SH-SY5Y (cell line): ENCODE measurements around the gene KLHDC1.

Experiments used
- GATA2 ChIP-seq: IDR thresholded peaks from 2 replicates; pipeline ENCODE4 v1.6.1; 2011; ENCODE audit warnings: mild to moderate bottlenecking, low read depth, low read length
- GATA3 ChIP-seq: IDR thresholded peaks from 2 replicates; pipeline ENCODE4 v1.6.1; 2011; ENCODE audit warnings: low read depth, mild to moderate bottlenecking, low read length, moderate library complexity

- TF ChIP-seq GATA3 (no peak), GATA2 (no peak)
Observed at GRCh38 chr14:49654511-49654910, 38.4 kb upstream of the KLHDC1 start.
